A673 (cell line): ENCODE data around the gene PIGP. TPM values are rescaled to one million over a fixed set of nuclear protein-coding genes. Genes with fewer than 3 reads are reported as not detected.
A peak's percentile ranks its signal among the peaks of the same experiment; 100 is the strongest.

Source experiments
- BruUV-seq: library from RNA; stranded (reverse); fragments of 400-500 nt; replicated peaks from 2 replicates; lab custom pipeline; 2021; lab: Mats Ljungman, UMichigan
- CTCF ChIA-PET: fragments of 300-600 bp; sonication (Branson Sonifier 250); formaldehyde crosslinking; loops from one replicate; lab custom pipeline; 2022; ENCODE audit warnings: antibody characterized with exemption; lab: Charles Lee
- POLR2A ChIA-PET: fragments of 300-600 bp; sonication (Branson Sonifier 250); formaldehyde crosslinking; loops from one replicate; lab custom pipeline; 2022; ENCODE audit warnings: antibody characterized with exemption; ENCODE audit not compliant: low non-redundant PET; lab: Charles Lee
- DNase-seq: peaks from one replicate; pipeline ENCODE4 v3.0.0-alpha.2; 2015; ENCODE audit warnings: low spot score
- H3K27ac ChIP-seq: fragments of 200-600 bp; sonication (generic); 2 replicates; pipeline ENCODE4 v1.5.1; 2016; ENCODE audit warnings: mixed run types, low read depth, mild to moderate bottlenecking, mixed read lengths, antibody characterized with exemption, low read length; ENCODE audit not compliant: poor library complexity, severe bottlenecking
- H3K27me3 ChIP-seq: fragments of 200-600 bp; sonication (generic); replicated peaks from 2 replicates; pipeline ENCODE4 v1.6.1; 2017; ENCODE audit warnings: mixed run types, low read depth, mild to moderate bottlenecking, mixed read lengths, antibody characterized with exemption, low read length; ENCODE audit not compliant: insufficient read depth, poor library complexity
- H3K36me3 ChIP-seq: fragments of 200-600 bp; sonication (generic); 2 replicates; pipeline ENCODE4 v1.6.1; 2016; ENCODE audit warnings: mixed run types, mild to moderate bottlenecking, mixed read lengths, antibody characterized with exemption, low read length; ENCODE audit not compliant: insufficient read depth, poor library complexity, severe bottlenecking
- H3K4me1 ChIP-seq: fragments of 200-600 bp; sonication (generic); 2 replicates; pipeline ENCODE4 v1.6.1; 2017; ENCODE audit warnings: mixed run types, mild to moderate bottlenecking, mixed read lengths, antibody characterized with exemption, low read length; ENCODE audit not compliant: insufficient read depth, poor library complexity, severe bottlenecking
- H3K4me3 ChIP-seq: fragments of 200-600 bp; sonication (generic); 2 replicates; pipeline ENCODE4 v1.5.1; 2016; ENCODE audit warnings: low read depth, mixed run types, mild to moderate bottlenecking, mixed read lengths, low read length; ENCODE audit not compliant: poor library complexity, severe bottlenecking
- H3K9me3 ChIP-seq: fragments of 200-600 bp; sonication (generic); 2 replicates; pipeline ENCODE4 v1.6.1; 2016; ENCODE audit warnings: mixed run types, low read depth, mild to moderate bottlenecking, mixed read lengths, antibody characterized with exemption, low read length; ENCODE audit not compliant: poor library complexity, severe bottlenecking
- EZH2 ChIP-seq: fragments of 200-600 bp; sonication (generic); IDR thresholded peaks from 2 replicates; pipeline ENCODE4 v1.6.1; 2017; ENCODE audit warnings: borderline replicate concordance, low read depth, mild to moderate bottlenecking, mixed read lengths, antibody characterized with exemption, low read length; ENCODE audit not compliant: poor library complexity, severe bottlenecking
- intact Hi-C: fragments of 100-400 bp; cut with micrococcal nuclease; formaldehyde crosslinking; loops from one replicate; pipeline ENCODE4 v1.10.0; 2022; ENCODE audit not compliant: unreplicated experiment
- total RNA-seq: library from RNA; stranded (reverse); gene quantifications from 2 replicates; pipeline ENCODE4 v1.2.3, GENCODE V29; 2021
- TF ChIP-seq, protein P1 (sequence below): fragments of 300-800, 200-600 bp; sonication (generic); conservative IDR thresholded peaks from 2 replicates; pipeline ENCODE4 v1.5.1; 2017; ENCODE audit warnings: low read depth, mild to moderate bottlenecking, antibody characterized with exemption, low read length, moderate library complexity, mixed read lengths

Gene PIGP
- total RNA-seq, 1 experiment from 2014 or later: 30.7 TPM

DNA sequence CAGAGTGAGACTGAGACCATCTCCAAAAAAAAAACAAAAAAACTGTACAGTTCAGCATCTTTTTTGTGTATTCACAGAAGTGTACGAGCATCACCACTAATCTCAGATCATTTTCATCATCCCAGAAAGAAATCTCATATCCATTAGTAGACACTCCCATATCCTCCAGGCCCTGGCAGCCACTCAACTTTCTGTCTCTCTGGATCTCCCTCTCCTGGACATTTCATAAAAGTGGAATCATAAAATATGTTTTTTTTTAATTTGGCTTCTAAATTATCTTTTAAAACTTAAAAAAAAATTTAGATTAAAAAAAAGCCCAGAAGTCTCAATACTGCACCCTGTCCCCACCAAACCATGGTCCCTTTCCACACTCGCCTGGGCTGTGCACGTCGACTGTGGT lies 44.3 kb downstream of the PIGP start:
- intact Hi-C loops: no loop called here
- DNase-seq: peak; percentile 33
- no peak overlapping the region for H3K4me3 ChIP-seq
- ChIA-PET CTCF (no interaction called here), POLR2A (no interaction called here)
- no peaks in the 10 kb centered on the region for H3K4me1 ChIP-seq
- H3K9me3 ChIP-seq: no peaks in the 10 kb centered on the region
- no peaks in the 10 kb centered on the region for H3K36me3 ChIP-seq
- H3K27me3 ChIP-seq: no peaks in the 10 kb centered on the region
- BruUV-seq: no TSS peak
- H3K27ac ChIP-seq: no peak overlapping the region
- no peak for TF ChIP-seq EZH2
- TF ChIP-seq, protein P1, sequence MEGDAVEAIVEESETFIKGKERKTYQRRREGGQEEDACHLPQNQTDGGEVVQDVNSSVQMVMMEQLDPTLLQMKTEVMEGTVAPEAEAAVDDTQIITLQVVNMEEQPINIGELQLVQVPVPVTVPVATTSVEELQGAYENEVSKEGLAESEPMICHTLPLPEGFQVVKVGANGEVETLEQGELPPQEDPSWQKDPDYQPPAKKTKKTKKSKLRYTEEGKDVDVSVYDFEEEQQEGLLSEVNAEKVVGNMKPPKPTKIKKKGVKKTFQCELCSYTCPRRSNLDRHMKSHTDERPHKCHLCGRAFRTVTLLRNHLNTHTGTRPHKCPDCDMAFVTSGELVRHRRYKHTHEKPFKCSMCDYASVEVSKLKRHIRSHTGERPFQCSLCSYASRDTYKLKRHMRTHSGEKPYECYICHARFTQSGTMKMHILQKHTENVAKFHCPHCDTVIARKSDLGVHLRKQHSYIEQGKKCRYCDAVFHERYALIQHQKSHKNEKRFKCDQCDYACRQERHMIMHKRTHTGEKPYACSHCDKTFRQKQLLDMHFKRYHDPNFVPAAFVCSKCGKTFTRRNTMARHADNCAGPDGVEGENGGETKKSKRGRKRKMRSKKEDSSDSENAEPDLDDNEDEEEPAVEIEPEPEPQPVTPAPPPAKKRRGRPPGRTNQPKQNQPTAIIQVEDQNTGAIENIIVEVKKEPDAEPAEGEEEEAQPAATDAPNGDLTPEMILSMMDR: no peak

DNA sequence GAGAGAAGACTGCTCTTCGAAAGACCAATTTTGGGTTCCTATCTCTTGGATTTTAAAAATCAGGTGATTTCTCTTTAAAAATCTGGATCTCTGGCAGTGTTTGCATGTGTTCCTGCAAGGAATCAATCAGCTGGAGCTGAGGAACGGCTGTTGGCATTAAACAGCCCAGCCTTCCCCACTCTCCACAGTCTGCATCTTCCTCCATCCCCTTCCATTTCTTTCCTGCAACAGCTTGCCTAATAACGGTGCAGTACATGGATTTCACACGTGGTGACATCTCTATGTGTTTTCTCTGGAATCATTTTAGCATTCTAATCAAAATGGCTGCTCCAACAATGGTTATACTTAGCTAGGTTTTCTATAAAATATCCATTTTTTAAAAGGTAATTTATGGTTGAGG lies 46.4 kb downstream of the PIGP start:
- H3K27me3 ChIP-seq: no peaks in the 10 kb centered on the region
- TF ChIP-seq EZH2: no peak
- TF ChIP-seq, protein P1: no peak
- H3K4me3 ChIP-seq: no peak overlapping the region
- intact Hi-C loops: no loop called here
- DNase-seq: no peak
- no peaks in the 10 kb centered on the region for H3K36me3 ChIP-seq
- CTCF ChIA-PET: no interaction called here
- no peaks in the 10 kb centered on the region for H3K4me1 ChIP-seq
- H3K27ac ChIP-seq: no peak overlapping the region
- no peaks in the 10 kb centered on the region for H3K9me3 ChIP-seq
- POLR2A ChIA-PET: no interaction called here
- no TSS peak for BruUV-seq

DNA sequence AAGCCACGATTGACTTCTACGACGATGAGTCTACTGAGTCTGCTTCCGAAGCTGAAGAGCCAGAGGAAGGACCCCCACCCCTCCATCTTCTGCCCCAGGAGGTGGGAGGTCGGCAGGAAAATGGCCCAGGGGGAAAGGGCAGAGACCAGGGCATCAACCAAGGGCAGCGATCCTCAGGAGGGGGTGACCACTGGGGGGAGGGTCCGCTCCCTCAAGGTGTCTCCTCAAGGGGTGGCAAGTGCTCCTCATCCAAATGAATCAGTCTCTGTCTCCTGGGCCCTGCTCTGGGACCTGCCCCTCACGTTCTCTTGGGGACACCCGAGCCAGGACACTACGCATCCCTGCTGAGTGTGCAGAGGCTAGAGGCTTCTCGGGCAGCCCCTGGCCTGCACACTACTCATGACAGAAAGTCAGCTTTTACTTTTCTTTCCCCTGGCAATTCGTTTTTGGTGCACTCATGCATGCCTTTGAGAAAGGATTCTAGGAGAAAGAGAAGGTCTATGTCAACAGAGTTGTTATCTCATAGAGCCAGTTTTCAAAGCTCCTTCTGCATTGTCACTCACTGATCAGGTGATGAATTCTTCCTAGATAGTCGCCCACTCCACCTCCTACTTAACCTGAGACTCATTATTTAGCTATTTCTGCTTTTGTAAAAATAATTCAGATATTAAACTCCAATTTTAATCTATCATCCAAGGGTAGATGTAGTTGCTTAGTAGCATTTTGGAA lies 54.8 kb downstream of the PIGP start:
- Histone ChIP-seq H3K9me3 (no peaks in the 10 kb centered on the region), H3K27ac (no peak overlapping the region), H3K4me1 (no peaks in the 10 kb centered on the region), H3K4me3 (no peak overlapping the region), H3K36me3 (no peaks in the 10 kb centered on the region), H3K27me3 (no peaks in the 10 kb centered on the region)
- BruUV-seq: no TSS peak
- POLR2A ChIA-PET: no interaction called here
- CTCF ChIA-PET: no interaction called here
- intact Hi-C loops: no loop called here
- no peak for DNase-seq
- TF ChIP-seq, protein P1: no peak
- no peak for TF ChIP-seq EZH2

Other genes starting within 250 kb of the PIGP start
- 15.3 and 21.1 TPM in 2 replicates for gene HLCS, start 106.4 kb downstream of the PIGP start, total RNA-seq
- gene RIPPLY3, start 66.4 kb downstream of the PIGP start, total RNA-seq: 5.0 and 6.2 TPM in 2 replicates
- gene TTC3, start 183 bp upstream of the PIGP start, total RNA-seq: 137 and 140 TPM in 2 replicates
- gene VPS26C, start 194.3 kb upstream of the PIGP start, total RNA-seq: 45.3 and 50.2 TPM in 2 replicates